ENCODE data around the gene TCEAL2.
"Not testable (repeated sequence)": the region's sequence is repeated elsewhere in the genome, so short reads cannot be mapped to it uniquely, and the experiment has no call there.

TCEAL2 gene

GRCh38 chrX:102125436-102125835, at the start of gene TCEAL2:
TSS of gene TCEAL2 (plus strand) at chrX:102125679. CDS start at chrX:102126831, 1,152 bp downstream.
- H3K36me3 ChIP-seq (replicated peaks); H3K9me3 ChIP-seq; H3K4me1 ChIP-seq; in situ Hi-C loops (cut with MboI; ENCODE audit: low sequenced_read_pairs): not testable (repeated sequence)
- Histone ChIP-seq H3K4me3 (peak within 1 kb of the TSS; percentile 26), H3K27me3 (ENCODE audit: low read depth) (peaks cover 14% of the 10 kb centered on the region)
- peak in 1 of 2 experiments; percentile 40 for DNase-seq (ENCODE audit: low spot score in 2 of 2)

DNA sequence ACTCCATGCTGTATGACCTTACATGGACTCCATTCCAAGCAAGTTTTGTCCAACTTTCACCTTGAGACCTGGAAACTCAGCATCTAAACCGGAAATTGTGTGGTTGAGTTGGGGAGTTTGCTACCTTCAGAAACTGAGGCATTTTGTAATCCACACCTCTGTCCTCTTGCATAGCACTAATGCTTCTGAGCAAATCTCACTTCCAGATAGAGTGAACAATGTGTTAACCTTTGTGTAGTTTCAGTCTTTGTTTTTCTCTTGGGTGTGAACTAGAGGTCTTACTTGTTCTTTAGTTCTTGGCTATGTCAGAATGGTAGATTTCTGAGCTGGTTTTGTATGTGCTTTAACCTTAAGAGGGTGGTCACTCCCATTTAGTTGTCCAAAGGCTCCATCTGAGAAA, 48.1 kb upstream of the TCEAL2 start:
- in situ Hi-C loops (cut with MboI; ENCODE audit: low sequenced_read_pairs), result no loop called here
- H3K27me3 ChIP-seq (ENCODE audit: low read depth), result no peaks in the 10 kb centered on the region; the same call in 1 of the 2 replicates

DNA sequence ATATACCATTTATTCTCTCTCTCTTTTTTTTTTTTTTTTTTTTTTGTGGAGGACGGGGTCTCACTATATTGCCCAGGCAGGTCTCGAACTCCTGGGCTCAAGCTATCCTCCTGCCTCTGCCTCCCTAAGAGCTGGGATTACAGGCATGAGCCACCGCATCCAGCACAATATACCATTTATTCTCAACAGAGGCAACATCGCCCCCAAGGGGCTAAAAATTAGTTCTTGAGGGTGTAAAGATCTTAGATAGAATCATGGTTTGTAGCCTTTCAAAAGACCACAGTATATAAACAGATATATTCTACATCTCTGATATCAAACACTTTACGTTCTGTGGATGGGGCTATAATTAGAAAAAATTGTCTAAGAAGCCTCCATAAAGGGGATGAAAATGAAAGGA, 39.8 kb upstream of the TCEAL2 start:
- Histone ChIP-seq H3K9me3 (no peaks in the 10 kb centered on the region), H3K4me3 (no peak overlapping the region), H3K36me3 (replicated peaks) (no peaks in the 10 kb centered on the region), H3K4me1 (no peaks in the 10 kb centered on the region), H3K27me3 (ENCODE audit: low read depth) (no peaks in the 10 kb centered on the region; the same call in 1 of the 2 replicates)
- in situ Hi-C loops (cut with MboI; ENCODE audit: low sequenced_read_pairs), result no loop called here
- DNase-seq (ENCODE audit: low spot score in 2 of 2), result peak in 1 of 2 experiments; percentile 32

More for the DNA sequence above, 48.1 kb upstream of the TCEAL2 start:
- Histone ChIP-seq H3K36me3 (replicated peaks) (no peaks in the 10 kb centered on the region), H3K4me3 (no peak overlapping the region), H3K4me1 (no peaks in the 10 kb centered on the region), H3K9me3 (no peaks in the 10 kb centered on the region)
- DNase-seq (ENCODE audit: low spot score in 2 of 2), result no peak

DNA sequence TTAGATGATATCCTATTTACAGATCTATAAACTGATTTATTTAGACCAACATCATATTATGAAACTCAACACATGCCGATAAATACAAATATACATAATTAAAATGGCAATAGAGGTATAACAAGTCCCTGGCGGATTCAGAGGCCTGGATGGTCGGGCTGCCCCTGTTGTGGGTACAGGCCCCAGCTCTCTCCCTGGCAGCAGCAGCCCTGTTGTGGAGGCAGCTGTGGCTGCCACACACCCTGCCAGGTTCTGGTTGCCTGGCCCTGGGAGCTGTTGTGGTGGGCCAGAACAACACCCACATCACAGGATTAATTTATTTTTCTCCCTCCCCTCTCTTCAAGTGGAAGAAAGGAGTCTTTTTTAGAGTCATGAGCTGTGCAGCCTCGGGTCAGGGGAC, 12.1 kb upstream of the TCEAL2 start:
- H3K36me3 ChIP-seq (replicated peaks), result no peaks in the 10 kb centered on the region
- peaks cover 3% of the 10 kb centered on the region; the same call in 1 of the 2 replicates for H3K9me3 ChIP-seq
- H3K27me3 ChIP-seq (ENCODE audit: low read depth), result no peaks in the 10 kb centered on the region
- no peaks in the 10 kb centered on the region for H3K4me1 ChIP-seq
- in situ Hi-C loops (cut with MboI; ENCODE audit: low sequenced_read_pairs), result no loop called here
- H3K4me3 ChIP-seq, result no peak overlapping the region
- no peak for DNase-seq (ENCODE audit: low spot score in 2 of 2)

GRCh38 chrX:102115748-102116147, 9.7 kb upstream of the TCEAL2 start:
- in situ Hi-C loops (cut with MboI; ENCODE audit: low sequenced_read_pairs), result no loop called here
- Histone ChIP-seq H3K27me3 (ENCODE audit: low read depth) (no peaks in the 10 kb centered on the region), H3K4me1 (no peaks in the 10 kb centered on the region), H3K9me3 (peaks cover 3% of the 10 kb centered on the region; the same call in 1 of the 2 replicates), H3K36me3 (replicated peaks) (no peaks in the 10 kb centered on the region), H3K4me3 (no peak overlapping the region)
- no peak for DNase-seq (ENCODE audit: low spot score in 2 of 2)

- in situ Hi-C loops (cut with MboI; ENCODE audit: low sequenced_read_pairs); H3K36me3 ChIP-seq (replicated peaks); DNase-seq (ENCODE audit: low spot score in 2 of 2); H3K4me1 ChIP-seq; H3K9me3 ChIP-seq: not testable (repeated sequence)
- peaks cover 14% of the 10 kb centered on the region for H3K27me3 ChIP-seq (ENCODE audit: low read depth)
- peak overlapping the region; percentile 26 for H3K4me3 ChIP-seq
Observed at GRCh38 chrX:102125014-102125413, 465 bp upstream of the TCEAL2 start.

- in situ Hi-C loops (cut with MboI; ENCODE audit: low sequenced_read_pairs); H3K4me1 ChIP-seq; H3K9me3 ChIP-seq; H3K36me3 ChIP-seq (replicated peaks); DNase-seq (ENCODE audit: low spot score in 2 of 2): not testable (repeated sequence)
- 0 out of 2 replicates have a peak overlapping the region, but pooled peaks have one; percentile 4 for H3K4me3 ChIP-seq
- peaks cover 14% of the 10 kb centered on the region for H3K27me3 ChIP-seq (ENCODE audit: low read depth)
Observed at GRCh38 chrX:102126080-102126818, 770 bp downstream of the TCEAL2 start.

DNA sequence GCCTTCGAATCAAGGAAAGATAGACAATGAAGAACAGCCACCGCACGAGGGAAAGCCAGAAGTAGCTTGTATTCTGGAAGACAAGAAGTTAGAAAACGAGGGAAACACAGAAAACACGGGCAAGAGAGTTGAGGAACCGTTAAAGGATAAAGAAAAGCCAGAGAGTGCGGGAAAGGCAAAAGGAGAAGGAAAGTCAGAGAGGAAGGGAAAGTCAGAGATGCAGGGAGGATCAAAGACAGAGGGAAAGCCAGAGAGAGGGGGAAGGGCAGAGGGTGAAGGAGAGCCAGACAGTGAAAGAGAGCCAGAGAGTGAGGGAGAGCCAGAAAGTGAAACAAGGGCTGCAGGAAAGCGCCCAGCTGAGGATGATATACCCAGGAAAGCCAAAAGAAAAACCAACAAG, 1.4 kb downstream of the TCEAL2 start:
- Histone ChIP-seq H3K27me3 (ENCODE audit: low read depth) (peaks cover 14% of the 10 kb centered on the region), H3K4me1 (no peaks in the 10 kb centered on the region), H3K4me3 (no peak overlapping the region), H3K9me3 (no peaks in the 10 kb centered on the region), H3K36me3 (replicated peaks) (no peaks in the 10 kb centered on the region)
- in situ Hi-C loops (cut with MboI; ENCODE audit: low sequenced_read_pairs), result no loop called here
- DNase-seq (ENCODE audit: low spot score in 2 of 2), result no peak

- Histone ChIP-seq H3K4me1 (no peaks in the 10 kb centered on the region), H3K4me3 (no peak overlapping the region), H3K27me3 (ENCODE audit: low read depth) (peaks cover 12% of the 10 kb centered on the region; the same call in 1 of the 2 replicates), H3K9me3 (no peaks in the 10 kb centered on the region), H3K36me3 (replicated peaks) (no peaks in the 10 kb centered on the region)
- peak in 1 of 2 experiments; percentile 18 for DNase-seq (ENCODE audit: low spot score in 2 of 2)
- in situ Hi-C loops (cut with MboI; ENCODE audit: low sequenced_read_pairs), result no loop called here
Observed at GRCh38 chrX:102129473-102129872, 4.0 kb downstream of the TCEAL2 start.

GRCh38 chrX:102138064-102138463, 12.6 kb downstream of the TCEAL2 start:
- Histone ChIP-seq H3K36me3 (replicated peaks) (no peaks in the 10 kb centered on the region), H3K4me1 (no peaks in the 10 kb centered on the region), H3K4me3 (no peak overlapping the region), H3K27me3 (ENCODE audit: low read depth) (no peaks in the 10 kb centered on the region), H3K9me3 (no peaks in the 10 kb centered on the region)
- in situ Hi-C loops (cut with MboI; ENCODE audit: low sequenced_read_pairs), result no loop called here
- DNase-seq (ENCODE audit: low spot score in 2 of 2), result no peak

GRCh38 chrX:102140876-102141275, 15.4 kb downstream of the TCEAL2 start:
- in situ Hi-C loops (cut with MboI; ENCODE audit: low sequenced_read_pairs); H3K27me3 ChIP-seq (ENCODE audit: low read depth); DNase-seq (ENCODE audit: low spot score in 2 of 2); H3K36me3 ChIP-seq (replicated peaks); H3K9me3 ChIP-seq; H3K4me1 ChIP-seq; H3K4me3 ChIP-seq: not testable (repeated sequence)

- H3K9me3 ChIP-seq; in situ Hi-C loops (cut with MboI; ENCODE audit: low sequenced_read_pairs); H3K27me3 ChIP-seq (ENCODE audit: low read depth); H3K4me3 ChIP-seq; DNase-seq (ENCODE audit: low spot score in 2 of 2); H3K4me1 ChIP-seq; H3K36me3 ChIP-seq (replicated peaks): not testable (repeated sequence)
Observed at GRCh38 chrX:102141631-102142030, 16.2 kb downstream of the TCEAL2 start.

DNA sequence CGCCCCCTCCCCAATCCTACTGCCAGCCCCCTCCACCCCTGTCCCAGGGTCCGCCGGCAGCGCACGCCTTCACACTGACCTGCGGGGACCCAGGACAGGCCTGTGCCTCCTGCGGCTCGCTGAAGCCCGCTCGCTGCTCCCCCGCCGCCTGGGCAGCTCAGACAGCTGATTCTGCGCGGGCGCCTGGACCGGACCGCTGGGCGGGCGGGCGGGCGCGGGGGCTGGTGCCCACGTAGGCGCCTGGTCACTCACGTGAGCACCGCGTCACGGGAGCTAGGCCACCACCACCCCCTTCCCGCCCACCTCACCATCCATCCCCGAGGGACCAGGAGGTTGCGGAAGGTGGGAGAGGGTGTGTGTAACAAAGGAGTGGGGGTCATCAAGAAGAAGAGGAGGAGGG, 16.8 kb downstream of the TCEAL2 start, which contains the start of gene TCEAL6:
Gene TCEAL6, minus strand, starts transcription at position 208 of the 400 bp plus-strand sequence.
- H3K27me3 ChIP-seq (ENCODE audit: low read depth); H3K9me3 ChIP-seq; H3K4me1 ChIP-seq; DNase-seq (ENCODE audit: low spot score in 2 of 2); H3K4me3 ChIP-seq; in situ Hi-C loops (cut with MboI; ENCODE audit: low sequenced_read_pairs); H3K36me3 ChIP-seq (replicated peaks): not testable (repeated sequence)

DNA sequence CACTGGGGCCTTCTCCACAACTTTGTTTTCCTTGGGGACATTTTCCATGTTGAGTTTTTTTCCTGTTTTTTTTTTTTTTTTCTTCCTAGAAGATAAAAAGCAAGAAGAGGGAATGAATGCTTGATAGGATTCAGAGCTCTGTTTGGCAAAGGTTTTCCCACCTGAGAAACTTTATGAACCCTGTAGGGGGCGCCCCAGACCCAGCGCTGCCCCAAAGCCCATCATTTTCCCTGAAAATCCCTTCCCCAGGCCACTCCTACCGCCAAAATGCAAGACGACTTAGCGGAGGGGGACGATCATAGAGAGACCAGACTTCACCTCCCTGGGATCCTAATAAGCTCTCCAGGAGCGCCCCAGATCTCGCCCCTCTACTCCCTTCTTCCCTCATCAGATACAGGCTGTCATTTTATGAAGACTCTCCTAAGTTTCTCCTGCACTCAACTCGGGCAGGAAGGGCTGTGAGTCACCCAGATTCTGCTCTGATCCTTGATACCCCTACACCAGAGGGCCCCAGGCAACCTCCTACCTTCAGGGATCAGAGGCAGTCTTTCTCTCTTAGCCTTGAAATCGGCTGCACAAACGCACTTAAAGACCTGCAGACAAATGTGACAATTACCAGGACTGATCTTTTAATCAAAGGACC, 28.9 kb downstream of the TCEAL2 start:
- Histone ChIP-seq H3K4me3 (peak overlapping the region; percentile 54), H3K36me3 (replicated peaks) (no peaks in the 10 kb centered on the region), H3K9me3 (no peaks in the 10 kb centered on the region), H3K27me3 (ENCODE audit: low read depth) (no peaks in the 10 kb centered on the region), H3K4me1 (peaks cover 7% of the 10 kb centered on the region)
- peak; percentile 70 to 80 for DNase-seq (ENCODE audit: low spot score in 2 of 2)
- in situ Hi-C loops (cut with MboI; ENCODE audit: low sequenced_read_pairs), result no loop called here
